ES-I3 (cell line): ENCODE measurements around the gene MBNL3.

Experiments used
- H3K36me3 ChIP-seq: 2 replicates; pipeline ENCODE4 v1.6.1; 2013; ENCODE audit warnings: mild to moderate bottlenecking, low read length, control low read depth, moderate library complexity; ENCODE audit not compliant: insufficient read depth
- H3K4me1 ChIP-seq: 2 replicates; pipeline ENCODE4 v1.6.1; 2013; ENCODE audit warnings: mild to moderate bottlenecking, control low read depth, low read length; ENCODE audit not compliant: insufficient read depth
- H3K9ac ChIP-seq: 2 replicates; pipeline ENCODE4 v1.6.1; 2013; ENCODE audit warnings: low read depth, mild to moderate bottlenecking, low read length, moderate library complexity
- H3K9me3 ChIP-seq: 2 replicates; pipeline ENCODE4 v1.6.1; 2013; ENCODE audit warnings: mild to moderate bottlenecking, low read length, moderate library complexity; ENCODE audit not compliant: control insufficient read depth, insufficient read depth

The MBNL3 gene

GRCh38 chrX:132488819-132489577 is at the start of gene MBNL3:
Gene MBNL3 (minus strand): TSS chrX:132489038. CDS start chrX:132439611, 49,427 bp downstream.
- Histone ChIP-seq H3K9ac (peak within 1 kb of the TSS; percentile 85), H3K4me1 (peaks cover 15% of the 10 kb centered on the region), H3K9me3 (no peaks in the 10 kb centered on the region), H3K36me3 (no peaks in the 10 kb centered on the region)

DNA sequence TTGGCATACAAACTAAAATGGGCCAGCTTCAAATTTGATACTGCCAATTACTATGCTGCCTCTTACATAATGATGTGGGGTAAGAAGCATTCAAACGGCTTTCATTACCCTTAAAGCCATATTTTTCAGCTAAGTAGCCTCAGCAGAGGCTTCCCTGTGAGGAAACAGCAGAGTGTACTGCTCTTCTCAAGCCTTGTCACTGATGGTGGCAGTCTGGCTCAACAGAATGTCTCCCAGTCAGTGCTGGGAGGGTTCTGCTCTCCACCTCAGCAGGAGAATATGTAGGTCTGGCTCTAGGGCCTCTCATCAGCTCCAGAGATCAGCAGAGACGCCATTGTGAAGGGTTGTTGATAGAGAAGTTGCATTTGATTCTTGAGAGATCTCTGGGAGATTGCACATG is 44.6 kb upstream of the MBNL3 start:
- no peaks in the 10 kb centered on the region for H3K9me3 ChIP-seq
- H3K4me1 ChIP-seq: no peaks in the 10 kb centered on the region
- no peak overlapping the region for H3K9ac ChIP-seq
- no peaks in the 10 kb centered on the region for H3K36me3 ChIP-seq

- Histone ChIP-seq H3K36me3 (no peaks in the 10 kb centered on the region), H3K4me1 (no peaks in the 10 kb centered on the region), H3K9me3 (no peaks in the 10 kb centered on the region), H3K9ac (no peak overlapping the region)
Observed at GRCh38 chrX:132532913-132533312, 44.1 kb upstream of the MBNL3 start.

DNA sequence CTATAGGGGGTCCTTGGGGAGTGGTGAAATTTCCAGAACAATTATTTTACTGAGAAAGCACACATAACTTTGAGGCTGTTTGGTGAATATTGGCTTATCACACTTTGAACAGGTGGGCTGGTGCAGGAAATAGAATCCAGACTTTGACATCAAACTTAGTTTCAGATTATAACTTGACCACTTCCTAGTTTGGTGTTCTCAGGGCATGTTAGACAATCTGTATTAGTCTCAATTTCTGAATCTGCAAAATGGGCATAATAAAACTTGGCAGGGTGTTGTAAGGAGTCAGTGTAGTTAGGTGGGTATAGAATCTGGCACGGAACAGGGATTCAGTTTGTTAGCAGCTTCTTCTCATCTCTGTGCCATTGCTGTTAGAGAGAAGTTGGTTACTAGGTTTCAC is 43.3 kb upstream of the MBNL3 start:
- H3K9me3 ChIP-seq: no peaks in the 10 kb centered on the region
- no peaks in the 10 kb centered on the region for H3K36me3 ChIP-seq
- H3K9ac ChIP-seq: no peak overlapping the region
- H3K4me1 ChIP-seq: no peaks in the 10 kb centered on the region

- Histone ChIP-seq H3K36me3 (no peaks in the 10 kb centered on the region), H3K9ac (no peak overlapping the region), H3K9me3 (no peaks in the 10 kb centered on the region), H3K4me1 (no peaks in the 10 kb centered on the region)
Observed at GRCh38 chrX:132520792-132521191, 32.0 kb upstream of the MBNL3 start.

DNA sequence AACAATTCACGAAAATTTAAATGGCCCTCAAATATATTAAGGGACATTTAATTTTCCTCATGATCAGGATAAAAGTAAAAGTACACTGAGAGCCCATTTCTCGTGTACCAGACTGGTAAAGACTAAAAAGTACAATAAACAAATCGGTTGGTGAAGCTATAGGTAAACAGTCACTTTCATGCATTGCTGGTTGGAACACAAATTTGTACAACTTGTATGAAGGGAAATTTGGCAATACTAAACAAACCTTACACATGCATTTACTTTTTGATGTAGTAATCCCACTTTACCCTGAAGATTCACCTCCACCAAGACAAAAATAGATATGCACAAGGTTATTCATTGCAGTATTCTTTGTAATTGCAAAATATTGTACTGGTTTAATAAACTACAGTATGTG is 31.4 kb upstream of the MBNL3 start:
- Histone ChIP-seq H3K9ac (no peak overlapping the region), H3K4me1 (no peaks in the 10 kb centered on the region), H3K9me3 (no peaks in the 10 kb centered on the region), H3K36me3 (no peaks in the 10 kb centered on the region)

DNA sequence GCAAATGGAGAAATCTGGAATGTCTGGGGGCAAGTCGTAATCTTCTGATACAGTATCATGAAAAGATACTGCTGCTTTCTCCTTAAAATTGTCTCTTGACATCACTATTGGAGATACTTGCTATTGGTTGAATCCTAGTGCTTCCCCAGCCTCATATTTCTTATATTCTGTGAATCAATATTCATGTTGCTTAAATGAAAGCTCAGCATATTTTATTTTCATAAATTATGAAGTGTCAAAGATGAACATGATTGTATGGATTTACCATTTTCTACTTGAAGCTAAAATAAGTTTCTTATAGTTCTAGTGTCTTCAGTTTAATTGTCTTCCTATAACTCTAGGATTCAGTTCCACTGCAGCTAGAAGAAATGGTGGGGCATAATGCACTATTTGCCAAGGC is 29.6 kb upstream of the MBNL3 start:
- Histone ChIP-seq H3K36me3 (no peaks in the 10 kb centered on the region), H3K9me3 (no peaks in the 10 kb centered on the region), H3K9ac (no peak overlapping the region), H3K4me1 (no peaks in the 10 kb centered on the region)

DNA sequence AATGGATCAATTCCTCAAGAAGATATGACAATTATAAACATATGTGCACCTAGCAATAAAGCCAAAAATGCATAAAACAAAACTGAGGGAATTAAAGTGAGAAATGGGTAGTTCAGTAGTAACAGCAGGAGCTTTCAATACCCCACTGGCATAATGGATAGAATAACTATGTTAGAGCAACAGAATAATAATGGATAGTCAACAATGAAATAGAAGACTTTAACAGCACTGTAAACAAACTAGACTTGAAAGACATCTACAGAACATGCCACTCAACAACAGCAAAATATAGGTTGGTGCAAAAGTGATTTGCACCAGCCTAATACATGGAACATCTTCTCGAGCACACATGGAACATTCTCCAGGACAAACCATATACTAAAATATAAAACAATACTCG is 20.0 kb upstream of the MBNL3 start:
- Histone ChIP-seq H3K9ac (no peak overlapping the region), H3K4me1 (peaks cover 19% of the 10 kb centered on the region), H3K36me3 (no peaks in the 10 kb centered on the region), H3K9me3 (no peaks in the 10 kb centered on the region)

DNA sequence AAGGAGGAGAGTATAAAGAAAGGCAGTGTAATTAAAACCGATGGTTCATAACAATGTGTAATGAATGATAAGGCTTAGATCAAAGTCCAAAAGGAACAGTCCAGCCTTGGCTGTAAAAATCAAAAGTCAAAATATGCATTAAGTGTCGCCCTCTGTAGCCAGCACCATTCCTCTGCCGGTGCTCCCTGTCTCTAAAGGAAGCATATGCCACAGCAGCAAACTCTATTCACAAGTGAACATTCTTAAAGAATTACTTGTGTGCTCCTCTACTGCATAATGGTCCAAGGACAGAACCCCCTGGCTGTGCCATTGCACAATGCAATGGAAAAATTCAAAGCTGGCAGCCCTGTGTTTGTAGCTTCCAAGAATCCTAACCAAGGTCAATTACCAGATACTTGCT is 16.3 kb upstream of the MBNL3 start:
- Histone ChIP-seq H3K9me3 (no peaks in the 10 kb centered on the region), H3K36me3 (no peaks in the 10 kb centered on the region), H3K9ac (no peak overlapping the region), H3K4me1 (peaks cover 18% of the 10 kb centered on the region)

DNA sequence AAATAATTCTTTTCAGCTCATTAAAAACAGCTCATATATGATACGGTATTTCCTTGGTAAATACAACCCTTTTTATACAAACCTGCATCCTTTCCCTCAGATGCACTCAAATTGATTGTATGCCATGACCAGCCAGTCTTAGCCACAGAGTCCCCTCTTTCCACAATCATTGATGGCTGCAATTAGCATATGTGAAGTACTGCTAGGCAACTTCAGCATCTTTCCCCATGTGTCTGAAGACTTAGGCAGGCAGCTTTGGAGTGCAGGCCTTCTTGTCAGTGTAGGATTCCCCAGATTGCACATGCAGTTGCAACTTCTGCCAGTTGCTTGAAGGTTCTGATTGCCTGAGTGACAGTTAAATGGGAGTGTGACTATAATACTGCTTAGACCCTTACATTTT is 15.6 kb upstream of the MBNL3 start:
- Histone ChIP-seq H3K9ac (no peak overlapping the region), H3K36me3 (no peaks in the 10 kb centered on the region), H3K9me3 (no peaks in the 10 kb centered on the region), H3K4me1 (peaks cover 18% of the 10 kb centered on the region)

DNA sequence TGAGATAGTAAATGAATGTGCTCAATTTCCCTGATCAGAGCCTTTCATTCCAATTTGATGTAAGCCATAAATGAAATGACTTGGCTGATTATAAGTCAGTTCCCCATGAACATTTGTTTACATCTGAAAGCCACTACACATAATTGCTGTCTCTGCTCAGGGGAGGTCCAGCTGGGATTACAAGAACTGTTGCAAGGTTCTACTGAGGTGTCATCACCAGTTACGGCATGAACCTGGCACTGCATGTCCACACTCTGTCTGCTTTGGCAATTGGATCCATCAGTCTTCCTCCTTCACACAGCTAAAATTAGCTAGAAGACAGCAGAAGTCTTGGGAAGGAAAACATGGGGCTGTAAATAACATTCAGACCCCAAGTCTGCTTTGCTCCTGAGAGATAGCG is 12.8 kb upstream of the MBNL3 start:
- Histone ChIP-seq H3K9me3 (no peaks in the 10 kb centered on the region), H3K36me3 (no peaks in the 10 kb centered on the region), H3K9ac (no peak overlapping the region), H3K4me1 (peaks cover 22% of the 10 kb centered on the region)

DNA sequence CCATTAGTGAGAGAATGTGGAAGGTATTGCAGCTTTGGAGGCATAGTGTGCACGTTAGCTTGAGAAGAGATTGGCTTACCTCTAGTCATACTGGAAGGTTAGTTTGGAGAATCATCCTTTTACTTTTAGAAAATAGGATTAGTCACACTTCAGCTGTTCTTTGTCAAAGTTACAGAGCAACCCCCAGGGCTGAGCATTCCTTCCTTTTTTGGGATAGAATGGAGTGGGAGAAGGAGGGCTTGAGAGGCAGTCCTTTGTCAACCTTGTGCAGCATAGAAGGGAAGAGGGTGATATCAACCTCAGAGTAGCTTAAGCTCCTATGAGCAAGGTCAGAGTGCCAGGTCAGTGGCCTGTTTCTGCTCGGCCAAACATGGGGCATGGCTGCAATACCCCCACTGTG is 8.6 kb upstream of the MBNL3 start:
- no peaks in the 10 kb centered on the region for H3K36me3 ChIP-seq
- no peak overlapping the region for H3K9ac ChIP-seq
- no peaks in the 10 kb centered on the region for H3K9me3 ChIP-seq
- peaks cover 13% of the 10 kb centered on the region for H3K4me1 ChIP-seq

DNA sequence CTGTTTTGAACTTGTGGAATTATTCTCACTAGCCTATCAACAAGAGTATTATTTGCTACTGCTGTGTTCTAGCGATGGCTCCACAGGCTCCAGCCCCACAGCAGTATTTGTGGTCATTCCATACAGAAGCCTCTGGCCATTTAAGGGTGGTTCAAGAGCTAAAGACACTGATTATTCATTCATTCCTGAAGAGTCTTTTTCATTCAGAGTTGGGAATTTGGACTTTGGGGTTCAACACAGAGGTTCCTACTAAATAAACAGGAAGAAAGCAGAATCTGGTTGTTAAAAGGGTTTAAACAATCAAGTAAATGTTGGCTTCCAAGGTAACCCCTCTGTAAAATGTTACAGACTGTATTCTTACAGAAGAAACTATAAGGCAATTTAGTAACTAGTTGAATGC is 4.3 kb upstream of the MBNL3 start:
- H3K9ac ChIP-seq: no peak overlapping the region
- H3K9me3 ChIP-seq: no peaks in the 10 kb centered on the region
- H3K4me1 ChIP-seq: peaks cover 14% of the 10 kb centered on the region
- no peaks in the 10 kb centered on the region for H3K36me3 ChIP-seq

DNA sequence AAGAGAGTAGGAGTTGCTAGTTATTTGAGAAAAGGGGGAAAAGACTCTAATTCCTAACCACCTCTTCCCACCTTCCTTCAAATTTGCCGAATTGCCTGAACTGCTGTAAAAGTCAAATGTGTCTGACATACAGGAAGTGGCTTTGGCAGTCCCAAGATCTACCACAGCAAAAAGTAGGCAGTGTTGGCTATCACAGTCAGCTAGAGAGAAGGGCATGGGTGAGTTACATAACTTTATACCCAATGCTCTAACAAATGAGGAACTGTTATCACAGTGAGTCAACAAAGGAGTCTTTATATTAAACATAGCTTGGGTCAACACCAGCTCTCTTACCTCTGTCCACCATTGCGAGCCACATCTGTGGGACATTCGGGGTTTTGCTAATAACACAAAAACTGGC is 2.4 kb upstream of the MBNL3 start:
- peaks cover 9% of the 10 kb centered on the region for H3K4me1 ChIP-seq
- no peak overlapping the region for H3K9ac ChIP-seq
- H3K9me3 ChIP-seq: no peaks in the 10 kb centered on the region

DNA sequence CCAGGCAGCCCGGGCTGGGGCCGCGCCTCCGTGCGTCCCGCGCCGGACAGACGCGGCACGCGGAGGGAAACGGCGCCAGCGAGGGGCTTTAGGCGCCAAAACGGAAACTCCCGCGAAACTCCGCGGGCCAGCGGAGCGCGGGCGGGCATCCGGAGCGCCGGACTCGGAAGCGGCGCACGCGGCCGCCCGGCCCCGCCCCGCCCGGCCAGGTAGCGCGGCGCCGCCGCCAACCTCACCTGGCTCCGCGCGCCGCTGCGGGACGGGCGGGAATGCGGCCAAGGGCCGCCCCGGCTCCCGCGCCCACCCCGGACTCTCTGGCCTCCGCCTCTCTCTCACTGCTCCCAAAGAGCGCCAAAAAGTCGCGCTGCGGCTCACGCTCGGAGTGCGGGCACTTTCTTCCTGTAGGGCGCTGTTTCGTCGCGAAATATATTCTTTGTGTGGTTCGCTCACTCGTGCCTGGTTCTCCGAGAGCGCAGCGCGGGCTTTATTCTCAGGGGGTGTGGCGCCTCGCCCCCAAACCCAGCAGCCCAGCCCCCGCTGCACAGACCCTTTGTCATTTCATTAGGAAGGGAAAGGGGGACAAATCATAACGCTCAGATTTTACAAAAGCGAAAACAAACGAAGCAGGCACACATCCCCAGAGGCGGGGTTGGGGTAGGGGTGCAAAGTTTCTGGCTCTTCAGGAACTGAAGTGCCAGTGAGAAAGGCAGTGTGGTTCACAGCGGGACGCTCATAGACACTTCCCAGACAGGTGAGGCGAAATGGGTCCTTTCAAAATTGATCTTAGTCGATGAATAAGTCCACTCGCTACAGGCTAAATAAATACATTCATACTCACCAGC is 961 bp upstream of the MBNL3 start:
- Histone ChIP-seq H3K36me3 (no peaks in the 10 kb centered on the region), H3K4me1 (peaks cover 9% of the 10 kb centered on the region), H3K9ac (peak overlapping the region; percentile 85), H3K9me3 (no peaks in the 10 kb centered on the region)

More for the DNA sequence above, 2.4 kb upstream of the MBNL3 start:
- H3K36me3 ChIP-seq: no peaks in the 10 kb centered on the region
